ENCODE measurements around the gene DNAI1. TPM values are rescaled to one million over a fixed set of nuclear protein-coding genes. Genes with fewer than 3 reads are reported as not detected.
A peak's percentile ranks its signal among the peaks of the same experiment; 100 is the strongest.
"Not testable (repeated sequence)": the region's sequence is repeated elsewhere in the genome, so short reads cannot be mapped to it uniquely, and the experiment has no call there.

The DNAI1 gene
- 1.3 and 1.6 TPM in 2 replicates for polyA plus RNA-seq (2014; cell fraction: cytosol; rRNA removed)
- polyA plus RNA-seq (2014; cell fraction: nucleus; rRNA removed): 12.6 and 21.7 TPM in 2 replicates

DNA sequence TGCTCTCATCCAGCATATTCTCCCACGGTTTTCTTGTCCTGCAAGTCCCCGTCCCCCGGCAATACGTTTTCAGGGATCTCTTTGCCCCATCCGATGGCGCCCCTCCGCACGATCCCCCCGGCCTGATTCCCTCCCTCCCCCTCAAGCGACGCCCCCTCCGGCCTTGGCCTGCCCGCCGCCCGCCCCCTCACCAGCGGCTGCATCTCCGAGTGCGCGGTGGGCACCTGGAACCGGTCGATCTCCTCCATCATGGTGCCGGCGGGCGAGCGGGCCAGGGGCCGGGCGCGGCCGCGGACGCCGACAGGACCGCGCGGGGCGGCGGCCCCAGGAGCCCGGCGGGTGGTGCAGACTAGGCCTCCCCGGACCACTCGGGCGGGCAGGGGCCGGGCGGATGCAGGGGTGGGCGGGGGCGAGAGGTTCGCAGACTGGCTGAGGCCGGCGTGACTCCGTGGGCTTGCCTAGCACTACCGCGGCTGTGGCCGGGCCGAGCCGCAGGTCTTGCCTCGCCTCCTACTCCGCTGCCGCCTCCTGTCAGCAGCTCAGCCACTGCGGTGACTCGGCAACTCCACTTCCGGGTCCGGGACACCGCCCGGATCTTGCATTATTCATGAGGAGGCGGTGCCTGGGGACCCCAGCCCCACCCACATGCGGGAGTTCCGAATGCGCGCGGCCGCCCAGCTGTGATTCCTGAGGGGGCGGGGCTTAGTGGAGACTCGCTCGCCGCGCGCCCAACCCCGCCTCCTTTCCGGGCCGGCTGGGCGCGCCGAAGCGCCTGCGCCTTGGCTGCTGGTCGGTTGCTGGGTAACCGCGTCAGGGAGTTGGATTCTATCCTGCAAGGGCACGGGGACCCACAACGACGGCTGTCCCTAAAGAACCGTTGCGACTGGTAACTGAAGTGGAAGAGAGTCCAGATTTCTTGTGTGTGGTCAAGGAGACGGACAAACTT is at the start of gene DNAI1, which contains the start of gene FAM219A:
Gene DNAI1 (plus strand): TSS at position 793 of the 946 bp plus-strand sequence. CDS start 201 bp downstream, outside the sequence.
Gene FAM219A (minus strand): TSS at position 558 of the 946 bp plus-strand sequence. CDS start 307 bp downstream, at position 251.
- DNase-seq (ENCODE audit: low spot score): peak; percentile 98

DNA sequence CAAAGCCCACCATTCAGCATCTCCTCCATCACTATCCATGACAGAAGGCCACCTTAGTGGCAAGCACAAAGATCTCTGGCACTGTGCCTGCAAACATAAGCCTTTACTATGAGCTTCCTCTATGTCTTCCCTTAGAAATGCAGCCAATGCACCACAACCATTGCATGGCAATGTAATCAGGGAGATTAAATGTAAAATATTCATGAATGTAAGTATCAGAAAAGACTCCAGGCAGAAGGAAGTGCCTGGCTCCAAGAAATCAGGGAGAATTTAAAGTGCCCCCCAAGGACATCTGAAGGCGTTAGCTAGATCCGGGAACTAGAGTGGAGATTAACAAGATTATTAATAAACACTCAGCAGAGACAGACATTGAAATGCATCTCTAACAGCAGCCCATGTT is 49.5 kb upstream of the DNAI1 start:
- DNase-seq (ENCODE audit: low spot score): no peak

DNA sequence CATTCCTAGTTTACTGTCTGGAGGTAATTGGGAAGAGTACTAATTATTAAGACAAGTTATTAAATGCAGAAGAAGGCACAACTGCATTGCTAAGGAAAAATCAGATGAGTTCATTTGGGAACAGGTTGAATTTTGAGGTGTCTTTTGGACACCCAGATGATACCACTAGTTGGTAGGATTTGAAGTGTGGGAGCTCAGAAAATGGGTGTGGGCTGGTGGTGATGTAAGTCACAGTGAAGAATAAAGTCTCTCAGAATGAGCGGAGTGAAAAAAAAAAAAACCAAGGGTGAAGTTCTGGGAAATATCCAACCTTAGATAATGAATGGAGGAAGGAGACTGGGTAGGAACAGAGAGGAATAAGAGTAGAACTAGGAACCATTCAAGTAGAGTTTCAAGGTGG is 46.3 kb upstream of the DNAI1 start:
- no peak for DNase-seq (ENCODE audit: low spot score)

DNA sequence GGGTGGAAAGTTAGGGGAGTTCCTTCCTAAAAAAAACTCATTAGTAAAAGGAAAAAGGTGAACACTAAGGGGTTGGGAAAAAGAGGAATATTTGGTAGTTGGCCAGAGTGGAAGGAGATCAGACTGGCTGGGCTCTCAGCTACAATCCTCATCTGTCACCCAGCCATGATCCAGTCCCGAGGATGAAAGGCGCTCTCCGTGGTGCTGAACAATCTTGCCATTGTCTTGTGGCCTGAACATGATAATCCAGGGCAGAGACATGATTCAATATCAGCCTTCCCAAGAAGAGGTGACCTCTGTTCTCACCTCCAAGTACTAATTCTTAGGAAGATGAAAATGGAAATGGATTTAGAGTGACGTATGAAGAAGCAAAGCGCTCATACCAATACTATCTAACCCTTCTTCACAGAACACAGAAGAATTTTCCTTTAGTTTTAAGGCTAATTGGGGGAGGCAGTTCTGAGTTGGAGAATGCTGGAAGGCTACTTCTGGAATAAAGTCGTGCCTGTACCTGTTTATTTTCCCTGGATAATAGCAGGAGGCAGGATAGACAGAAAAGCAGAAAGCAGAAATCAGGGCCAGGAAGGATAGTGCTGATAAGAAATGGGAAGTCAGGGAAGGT is 45.3 kb upstream of the DNAI1 start:
- DNase-seq (ENCODE audit: low spot score): no peak

DNA sequence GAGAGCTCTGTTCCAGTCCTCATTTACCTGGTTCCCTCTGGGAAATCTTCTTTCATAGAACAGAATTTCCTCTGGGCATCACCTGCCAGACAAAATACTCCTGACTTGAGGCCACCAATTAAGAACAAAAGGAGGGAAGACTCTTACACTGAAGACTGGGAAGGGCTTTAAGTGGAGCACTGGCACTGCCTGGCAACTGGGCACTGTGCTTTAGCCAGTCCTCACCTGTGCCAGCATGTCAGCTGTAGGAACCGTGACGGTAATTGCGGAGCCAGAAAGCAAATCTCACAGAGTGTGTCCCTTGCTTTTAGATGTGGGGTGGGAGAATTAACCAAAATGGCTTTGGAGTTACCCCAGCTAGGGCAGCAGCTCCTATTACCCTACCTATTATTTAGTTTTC is 40.9 kb upstream of the DNAI1 start:
- no peak for DNase-seq (ENCODE audit: low spot score)

DNA sequence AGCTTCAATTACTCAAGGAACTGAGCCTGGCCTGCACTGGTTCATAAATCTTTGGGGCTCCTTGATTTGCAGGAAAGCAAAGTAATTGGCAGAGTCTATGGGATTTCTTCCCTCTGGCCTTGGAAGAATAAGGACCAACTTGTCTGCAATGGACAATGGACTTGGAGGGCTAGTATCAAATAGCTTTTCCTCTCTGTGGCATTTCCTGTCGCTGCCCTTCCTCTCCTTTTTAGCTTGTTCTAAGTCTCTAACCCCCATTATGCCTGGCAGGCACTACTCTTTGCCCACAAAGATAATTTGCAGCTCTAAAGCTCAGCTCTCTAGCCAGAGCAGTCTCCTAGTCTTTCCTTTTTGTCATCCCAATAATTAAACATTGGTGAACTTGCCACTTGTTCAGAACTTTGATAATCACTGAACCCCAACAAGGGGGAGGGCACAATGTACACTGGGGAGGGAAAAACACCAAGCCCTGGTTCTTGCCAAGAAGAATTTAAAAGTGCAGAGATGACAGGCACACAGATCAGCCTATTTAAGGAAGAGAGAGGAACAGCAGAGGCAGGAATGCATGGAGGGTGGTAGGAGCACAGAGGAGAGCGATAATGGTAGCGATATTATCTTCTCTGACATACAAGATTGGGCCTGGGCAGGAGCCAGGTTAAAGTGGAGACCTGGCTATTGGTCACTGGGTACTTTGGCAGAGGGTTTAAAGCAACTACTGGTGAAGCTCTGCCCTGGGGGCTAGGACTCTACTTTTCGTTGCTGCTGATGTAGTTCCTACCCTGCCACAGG is 38.7 kb upstream of the DNAI1 start:
- peak; percentile 32 for DNase-seq (ENCODE audit: low spot score)

DNA sequence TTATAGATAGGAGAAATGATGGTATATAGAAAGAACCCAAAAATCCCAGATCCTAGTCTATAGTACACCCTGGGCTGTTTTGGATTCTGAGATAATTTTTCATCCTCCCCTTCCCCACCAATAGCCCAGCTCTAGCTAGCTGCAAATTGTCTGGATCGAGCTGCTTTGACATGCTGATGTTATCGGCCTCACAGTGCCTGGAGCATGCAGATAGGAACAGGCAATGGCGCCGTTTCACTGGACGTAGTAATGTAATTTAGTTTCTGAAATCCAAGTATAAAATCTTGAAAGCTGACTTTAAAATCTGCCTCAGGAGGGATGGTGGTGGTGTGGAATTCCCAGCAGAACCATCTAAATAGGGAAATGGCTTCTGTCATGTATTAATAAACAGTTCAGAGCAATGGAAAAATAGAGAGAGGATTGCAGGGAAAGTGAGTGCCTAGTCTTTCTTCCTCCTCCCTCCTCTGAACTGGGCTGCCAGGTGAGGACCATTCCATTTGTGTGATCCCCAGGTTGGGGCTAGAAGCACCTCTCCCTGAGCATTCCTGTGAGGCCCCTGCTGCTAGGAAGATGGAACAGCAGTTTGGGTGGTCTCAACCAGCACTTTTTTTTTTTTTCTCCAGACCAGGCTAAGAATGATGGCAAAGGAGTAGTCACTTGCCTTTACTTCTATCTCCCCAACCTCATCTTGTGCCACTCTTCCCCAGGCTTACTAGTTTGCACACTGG is 32.1 kb upstream of the DNAI1 start:
- peak; percentile 91 for DNase-seq (ENCODE audit: low spot score)

DNA sequence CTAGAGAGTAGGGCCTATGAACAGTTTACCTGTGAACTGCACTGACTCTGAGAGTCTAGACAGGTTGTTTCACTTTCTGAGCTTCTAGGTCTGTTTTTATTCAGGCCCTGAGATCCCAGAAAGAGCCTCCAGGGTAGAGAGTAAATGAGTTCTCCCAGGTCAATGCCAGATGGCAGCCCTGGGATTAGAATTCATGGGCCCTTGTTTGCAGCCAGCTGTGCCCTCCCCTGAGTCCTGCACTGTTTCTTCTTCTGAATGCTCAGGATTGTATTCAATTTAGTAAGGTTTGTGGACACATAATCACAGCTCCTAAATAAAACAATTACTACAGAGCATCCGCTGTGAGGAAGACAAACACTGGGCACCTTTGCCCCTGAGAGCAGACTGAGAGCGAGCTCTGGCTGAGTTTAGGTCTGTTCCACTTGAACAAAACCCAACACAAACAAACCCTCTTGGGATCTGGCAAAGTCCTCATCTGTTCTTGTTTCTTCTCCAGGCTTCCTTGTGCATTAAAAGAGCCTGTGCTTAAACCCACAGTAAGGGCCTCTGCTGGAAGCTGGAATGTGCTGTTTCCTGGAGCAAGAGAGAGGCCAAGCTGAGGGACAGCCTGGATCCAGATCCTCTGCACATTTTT is 30.2 kb upstream of the DNAI1 start:
- DNase-seq (ENCODE audit: low spot score): no peak

DNA sequence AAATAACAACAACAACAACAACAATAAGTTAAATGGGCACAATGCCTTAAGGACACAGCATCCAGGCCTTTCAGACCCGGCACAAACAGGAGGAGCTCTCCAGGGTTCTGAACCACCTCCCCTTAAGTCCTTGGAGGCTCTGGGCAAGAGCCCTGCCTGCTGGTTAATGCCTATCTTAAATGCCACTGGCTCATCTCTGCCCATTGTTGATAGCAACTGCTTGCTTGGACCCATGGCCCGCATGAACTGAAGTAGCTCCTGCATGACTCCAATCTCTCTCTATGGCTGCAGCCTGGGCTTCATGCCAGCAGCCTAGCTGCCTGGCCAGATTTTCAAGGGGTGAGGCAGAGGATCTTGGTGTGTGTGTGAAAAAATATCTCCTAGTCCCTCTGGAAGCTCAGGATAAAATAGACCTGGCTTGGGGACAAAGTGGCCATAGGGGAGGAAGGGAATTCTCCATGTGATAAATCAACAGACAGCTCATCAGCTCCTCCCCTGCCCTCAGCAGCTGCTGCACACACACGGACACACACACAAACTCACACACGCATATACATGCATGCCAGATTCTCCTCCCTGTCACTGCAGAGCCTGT is 27.7 kb upstream of the DNAI1 start:
- DNase-seq (ENCODE audit: low spot score): peak; percentile 33

DNA sequence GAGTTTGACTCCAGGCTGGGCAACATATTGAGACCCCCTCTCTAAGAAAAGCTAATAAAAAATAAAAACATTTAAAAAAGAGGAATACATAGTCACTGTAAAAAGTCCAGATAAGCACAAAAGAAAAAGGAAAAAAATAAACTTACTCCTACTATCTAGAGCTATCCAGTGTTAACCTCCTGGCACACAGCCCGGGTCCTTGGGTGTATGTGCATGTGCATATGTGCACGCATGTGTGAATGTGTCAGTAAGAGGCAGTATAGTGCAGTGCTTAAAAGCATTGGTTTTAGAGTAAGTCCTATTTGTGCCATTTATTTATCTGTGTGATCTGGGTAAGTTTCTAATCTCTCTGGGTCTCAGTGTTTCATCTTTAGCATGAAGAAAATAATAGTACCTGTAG is 26.9 kb upstream of the DNAI1 start:
- no peak for DNase-seq (ENCODE audit: low spot score)

DNA sequence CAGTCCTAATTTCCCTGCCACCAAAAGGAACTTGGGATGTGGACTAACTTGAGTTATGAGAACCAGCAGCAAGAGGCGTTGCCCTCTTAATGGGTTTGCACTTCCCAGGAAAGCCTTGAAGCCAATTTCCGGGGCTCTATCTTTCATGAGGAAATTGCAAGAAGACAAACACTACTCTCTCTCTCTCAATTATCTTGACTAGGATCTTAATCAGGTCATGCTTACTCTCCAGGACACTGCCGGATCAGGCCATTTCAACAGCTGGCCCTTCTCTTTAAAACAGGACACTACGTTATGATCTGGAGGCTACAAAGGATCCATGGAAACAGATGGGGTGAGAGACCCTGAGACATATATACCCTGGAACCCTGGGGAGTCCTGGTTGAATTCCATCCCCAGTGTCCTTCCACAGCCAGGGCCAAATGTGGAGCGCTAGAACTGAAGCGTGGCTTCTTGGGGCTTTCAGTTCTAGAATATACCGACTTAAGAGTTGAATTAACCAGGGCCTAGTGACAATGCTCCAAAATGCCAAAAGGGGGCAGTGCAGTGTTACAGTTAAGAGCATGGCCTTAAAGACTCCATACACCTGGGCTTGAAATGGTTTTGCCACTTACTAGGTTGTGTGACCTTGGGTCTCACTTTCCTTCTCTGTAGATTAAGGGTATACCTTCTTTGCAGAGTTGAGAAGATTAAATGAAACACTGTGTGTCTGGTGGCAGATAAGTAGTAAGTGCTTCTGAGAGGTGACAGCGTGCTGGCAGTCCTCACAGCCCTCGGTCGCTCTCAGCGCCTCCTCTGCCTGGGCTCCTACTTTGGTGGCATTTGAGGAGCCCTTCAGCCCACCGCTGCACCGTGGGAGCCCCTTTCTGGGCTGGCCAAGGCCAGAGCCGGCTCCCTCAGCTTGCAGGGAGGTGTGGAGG is 21.3 kb upstream of the DNAI1 start:
- peak; percentile 90 for DNase-seq (ENCODE audit: low spot score)

DNA sequence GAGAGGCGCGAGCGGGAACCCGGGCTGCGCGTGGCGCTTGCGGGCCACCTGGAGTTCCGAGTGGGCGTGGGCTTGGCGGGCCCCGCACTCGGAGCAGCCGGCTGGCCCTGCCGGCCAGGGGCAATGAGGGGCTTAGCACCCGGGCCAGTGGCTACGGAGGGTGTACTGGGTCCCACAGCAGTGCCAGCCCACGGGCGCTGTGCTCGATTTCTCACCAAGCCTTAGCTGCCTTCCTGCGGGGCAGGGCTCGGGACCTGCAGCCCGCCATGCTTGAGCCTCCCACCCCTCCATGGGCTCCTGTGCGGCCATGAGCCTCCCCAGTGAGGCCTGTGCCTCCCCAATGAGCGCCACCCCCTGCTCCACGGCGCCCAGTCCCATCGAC is 20.7 kb upstream of the DNAI1 start:
- not testable (repeated sequence) for DNase-seq (ENCODE audit: low spot score)

DNA sequence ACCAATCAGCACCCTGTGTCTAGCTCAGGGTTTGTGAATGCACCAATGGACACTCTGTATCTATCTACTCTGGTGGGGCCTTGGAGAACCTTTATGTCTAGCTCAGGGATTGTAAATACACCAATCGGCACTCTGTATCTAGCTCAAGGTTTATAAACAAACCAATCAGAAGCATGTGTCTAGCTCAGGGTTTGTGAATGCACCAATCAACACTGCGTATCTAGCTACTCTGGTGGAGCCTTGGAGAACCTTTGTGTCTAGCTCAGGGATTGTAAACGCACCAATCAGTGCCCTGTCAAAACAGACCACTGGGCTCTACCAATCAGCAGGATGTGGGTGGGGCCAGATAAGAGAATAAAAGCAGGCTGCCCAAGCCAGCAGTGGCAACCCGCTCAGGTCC is 20.1 kb upstream of the DNAI1 start:
- DNase-seq (ENCODE audit: low spot score): not testable (repeated sequence)

DNA sequence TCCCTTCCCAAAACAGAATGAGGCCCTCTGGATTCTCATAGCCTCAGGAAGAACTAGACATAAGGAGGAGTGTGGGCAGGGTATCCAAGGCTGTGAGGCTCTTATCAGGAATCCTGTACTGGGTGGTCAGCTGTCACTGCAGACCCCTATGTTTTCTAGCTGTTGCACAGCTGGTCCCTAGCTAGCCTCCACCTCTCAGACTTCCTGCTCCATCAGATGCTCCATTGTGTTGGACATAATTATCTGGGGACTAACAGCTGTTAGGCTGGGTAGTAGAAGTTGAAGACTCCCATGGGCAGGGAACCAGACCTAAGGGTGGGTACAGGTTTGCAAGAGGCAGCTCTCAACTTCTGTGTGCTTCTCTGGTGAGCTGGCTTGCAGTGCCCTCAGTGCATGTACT is 18.6 kb upstream of the DNAI1 start:
- DNase-seq (ENCODE audit: low spot score): no peak

DNA sequence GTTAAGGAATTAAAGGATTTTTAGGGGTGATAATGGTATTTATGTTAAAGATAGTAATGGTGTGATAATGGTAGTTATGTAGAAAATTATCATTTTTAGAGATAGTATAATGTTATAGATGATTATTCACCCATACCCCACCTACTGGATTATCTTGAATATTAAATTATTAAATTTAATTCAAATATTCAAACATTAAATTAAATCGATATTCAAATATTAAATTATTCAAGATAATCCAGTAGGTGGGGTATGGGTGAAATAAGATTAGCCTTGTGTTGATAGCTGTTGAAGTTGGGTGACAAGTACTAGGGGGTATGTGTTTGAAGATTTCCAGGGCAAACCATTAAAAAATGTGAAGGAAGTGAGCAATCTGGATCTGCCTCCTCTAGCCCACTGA is 15.8 kb upstream of the DNAI1 start:
- no peak for DNase-seq (ENCODE audit: low spot score)

DNA sequence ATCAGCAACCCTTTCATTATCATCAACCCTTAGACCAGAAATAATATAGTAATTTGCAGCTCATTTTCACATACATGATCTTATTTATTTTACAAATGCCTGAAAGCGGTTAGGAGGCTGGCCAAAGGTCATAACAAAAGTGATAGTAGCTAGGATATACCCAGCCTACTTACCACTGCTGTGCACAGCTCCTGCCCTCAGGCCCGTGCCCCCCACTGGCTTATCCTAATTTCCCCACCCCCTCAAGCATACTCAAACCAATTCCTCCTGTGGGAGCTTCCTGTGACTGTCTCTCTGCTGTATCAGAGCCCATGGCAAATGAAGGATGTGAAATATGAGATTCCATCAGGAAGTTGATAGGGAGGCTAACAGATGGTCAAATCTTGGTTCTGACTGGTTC is 15.1 kb upstream of the DNAI1 start:
- no peak for DNase-seq (ENCODE audit: low spot score)

DNA sequence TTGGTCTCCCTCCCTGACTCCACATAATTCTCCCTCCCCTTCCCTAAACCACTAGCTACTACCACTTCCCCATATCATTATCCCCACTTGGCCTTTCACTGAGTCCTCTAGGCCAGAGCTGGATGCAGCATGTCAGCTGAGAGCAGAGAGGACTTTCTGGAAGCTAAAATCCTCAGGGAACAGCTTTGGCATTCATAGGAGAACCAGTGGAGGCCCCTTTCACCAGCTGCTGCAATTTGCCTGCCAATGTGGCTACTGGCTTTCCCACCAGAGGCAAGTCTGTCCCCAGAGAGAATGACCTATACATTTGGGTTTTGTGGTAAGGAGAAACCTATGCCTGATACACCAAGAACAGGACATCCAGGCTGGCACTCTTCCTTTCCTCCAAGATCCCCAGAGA is 14.6 kb upstream of the DNAI1 start:
- no peak for DNase-seq (ENCODE audit: low spot score)

DNA sequence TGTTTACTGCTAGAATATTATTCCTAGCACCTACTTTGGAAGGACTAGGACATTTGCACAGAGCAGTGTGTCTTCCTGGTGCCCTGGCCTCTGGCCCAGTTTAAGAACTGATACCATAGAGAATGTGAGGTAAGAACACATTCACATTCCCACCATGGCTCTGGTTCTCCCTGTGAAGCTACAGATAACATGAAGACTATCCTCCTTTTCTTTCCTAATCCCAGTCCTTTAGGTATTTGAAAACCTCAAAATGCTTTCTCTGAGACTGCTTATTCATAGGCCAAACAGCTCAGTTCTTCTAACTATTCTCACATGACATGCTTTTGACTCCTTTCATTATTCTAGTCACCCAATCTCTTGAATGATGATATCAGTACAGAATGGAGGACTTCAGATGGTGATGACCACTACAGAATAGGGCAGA is 12.1 kb upstream of the DNAI1 start:
- no peak for DNase-seq (ENCODE audit: low spot score)

DNA sequence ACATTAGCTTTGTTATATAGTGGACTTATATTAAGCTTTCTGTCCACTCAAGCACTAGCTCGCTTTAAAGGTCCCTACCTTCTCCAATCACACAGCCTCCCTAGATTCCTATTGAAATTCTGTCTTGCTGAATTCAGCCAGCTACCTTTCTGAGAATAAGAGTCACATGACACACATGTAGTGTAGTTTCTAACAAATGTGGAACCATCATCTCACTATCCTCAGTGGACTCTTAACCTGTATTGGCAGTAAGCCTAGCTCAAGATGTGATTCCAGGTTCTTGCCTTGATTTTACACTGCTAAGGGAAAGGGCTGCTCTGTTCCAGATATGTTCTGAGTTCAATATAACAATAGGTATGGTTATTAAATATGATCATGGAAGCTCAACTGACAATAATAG is 11.7 kb upstream of the DNAI1 start:
- no peak for DNase-seq (ENCODE audit: low spot score)

Measured in SK-N-DZ (cell line).